Stimulated activated CD4-positive, alpha-beta T cell treated with anti-CD3 and anti-CD28 coated beads, Interleukin-4, amount 100 ng/mL, for 4 hours (primary cell): Measurements from ENCODE around the gene HDHD2.
"Not testable (repeated sequence)": the region's sequence is repeated elsewhere in the genome, so short reads cannot be mapped to it uniquely, and the experiment has no call there.

ENCODE experiments used
- DNase-seq, 2 experiments: peaks; one replicate each; pipeline ENCODE4 v3.0.0-alpha.2; 2020

HDHD2 gene

GRCh38 chr18:47150029-47150823 lies at the start of gene HDHD2:
TSS of gene HDHD2 (minus strand) at chr18:47150500. CDS start at chr18:47136439, 14,061 bp downstream.
- DNase-seq, result peak; percentile 73 to 84

- not testable (repeated sequence) for DNase-seq
These were observed 45.7 kb upstream of the HDHD2 start for GRCh38 chr18:47195961-47196360.

- DNase-seq, result no peak
These were observed 41.7 kb upstream of the HDHD2 start for GRCh38 chr18:47191961-47192360.

- DNase-seq, result no peak
These were observed 37.4 kb upstream of the HDHD2 start for GRCh38 chr18:47187721-47188120.

- no peak for DNase-seq
These were observed 34.2 kb upstream of the HDHD2 start for GRCh38 chr18:47184419-47185050.

GRCh38 chr18:47182156-47182555 lies 31.9 kb upstream of the HDHD2 start:
- DNase-seq, result not testable (repeated sequence)

GRCh38 chr18:47180765-47181164 lies 30.5 kb upstream of the HDHD2 start:
- DNase-seq, result no peak

GRCh38 chr18:47179520-47179919 lies 29.2 kb upstream of the HDHD2 start:
- DNase-seq, result no peak

GRCh38 chr18:47175898-47176575 lies 25.7 kb upstream of the HDHD2 start, which contains the start of gene IER3IP1:
TSS of gene IER3IP1 (minus strand) at chr18:47176364. CDS start at chr18:47176277, 87 bp downstream.
- DNase-seq, result peak; percentile 83 to 88

GRCh38 chr18:47175283-47175897 lies 25.1 kb upstream of the HDHD2 start:
- DNase-seq, result no peak

- DNase-seq, result no peak
These were observed 24.3 kb upstream of the HDHD2 start for GRCh38 chr18:47174545-47175116.

GRCh38 chr18:47172476-47172875 lies 22.2 kb upstream of the HDHD2 start:
- DNase-seq, result no peak

- no peak for DNase-seq
These were observed 18.6 kb upstream of the HDHD2 start for GRCh38 chr18:47168913-47169312.

- DNase-seq, result no peak
These were observed 18.2 kb upstream of the HDHD2 start for GRCh38 chr18:47168509-47168908.

- DNase-seq, result no peak
These were observed 16.0 kb upstream of the HDHD2 start for GRCh38 chr18:47166294-47166693.

GRCh38 chr18:47163241-47163640 lies 12.9 kb upstream of the HDHD2 start:
- DNase-seq, result no peak

- no peak for DNase-seq
These were observed 10.0 kb upstream of the HDHD2 start for GRCh38 chr18:47160256-47160655.

GRCh38 chr18:47158404-47158803 lies 8.1 kb upstream of the HDHD2 start:
- not testable (repeated sequence) for DNase-seq

- DNase-seq, result no peak
These were observed 1.1 kb upstream of the HDHD2 start for GRCh38 chr18:47151439-47151838.

GRCh38 chr18:47150824-47151366 lies 595 bp upstream of the HDHD2 start:
- DNase-seq, result no peak

GRCh38 chr18:47149457-47150028 lies 757 bp downstream of the HDHD2 start:
- DNase-seq, result no peak

GRCh38 chr18:47146206-47146605 lies 4.1 kb downstream of the HDHD2 start:
- DNase-seq, result no peak
